Stimulated activated CD8-positive, alpha-beta memory T cell treated with anti-CD3 and anti-CD28 coated beads, Interleukin-7, amount 100 ng/mL, for 1 hour (primary cell): ENCODE results near the gene NFIA.

Source experiments
- DNase-seq, 2 donors: peaks; one replicate each; pipeline ENCODE4 v3.0.0-alpha.2; 2020; ENCODE audit warnings: low read depth in 2 of 2

The NFIA gene

GRCh38 chr1:61432616-61433388 is 350.4 kb downstream of the NFIA start:
- no peak for DNase-seq

- no peak for DNase-seq
Observed at GRCh38 chr1:61433646-61434045, 351.3 kb downstream of the NFIA start.

GRCh38 chr1:61434276-61434675 is 351.9 kb downstream of the NFIA start:
- DNase-seq: no peak

- DNase-seq: no peak
Observed at GRCh38 chr1:61435226-61435625, 352.9 kb downstream of the NFIA start.

- DNase-seq: no peak
Observed at GRCh38 chr1:61436016-61436415, 353.7 kb downstream of the NFIA start.

- DNase-seq: no peak
Observed at GRCh38 chr1:61436491-61437120, 354.2 kb downstream of the NFIA start.

- no peak for DNase-seq
Observed at GRCh38 chr1:61439234-61439633, 356.9 kb downstream of the NFIA start.

GRCh38 chr1:61441723-61442262 is 359.4 kb downstream of the NFIA start:
- no peak for DNase-seq

GRCh38 chr1:61442544-61442943 is 360.2 kb downstream of the NFIA start:
- no peak for DNase-seq

GRCh38 chr1:61444288-61444687 is 361.9 kb downstream of the NFIA start:
- DNase-seq: no peak

GRCh38 chr1:61445269-61445825 is 363.0 kb downstream of the NFIA start:
- no peak for DNase-seq

- DNase-seq: no peak
Observed at GRCh38 chr1:61446531-61446991, 364.2 kb downstream of the NFIA start.

- DNase-seq: no peak
Observed at GRCh38 chr1:61447106-61447967, 365.0 kb downstream of the NFIA start.

GRCh38 chr1:61447968-61448430 is 365.6 kb downstream of the NFIA start:
- no peak for DNase-seq

- DNase-seq: no peak
Observed at GRCh38 chr1:61448914-61449313, 366.6 kb downstream of the NFIA start.

GRCh38 chr1:61449410-61449809 is 367.0 kb downstream of the NFIA start:
- no peak for DNase-seq

GRCh38 chr1:61450454-61450853 is 368.1 kb downstream of the NFIA start:
- no peak for DNase-seq

- DNase-seq: no peak
Observed at GRCh38 chr1:61450872-61451571, 368.7 kb downstream of the NFIA start.

GRCh38 chr1:61451572-61451968 is 369.2 kb downstream of the NFIA start:
- no peak for DNase-seq

- DNase-seq: no peak
Observed at GRCh38 chr1:61452176-61453035, 370.0 kb downstream of the NFIA start.
